Activated CD8-positive, alpha-beta memory T cell treated with anti-CD3 and anti-CD28 coated beads for 36 hours (primary cell): ENCODE data around the gene NOL9. TPM values are rescaled to one million over a fixed set of nuclear protein-coding genes. Genes with fewer than 3 reads are reported as not detected.
"Not testable (repeated sequence)": the region's sequence is repeated elsewhere in the genome, so short reads cannot be mapped to it uniquely, and the experiment has no call there.

ENCODE experiments used
- CTCF ChIA-PET: fragments of 350-600 bp; sonication (Branson Sonifier 250); formaldehyde crosslinking; loops from one replicate; lab custom pipeline; 2021; ENCODE audit warnings: antibody characterized with exemption; lab: Charles Lee
- POLR2A ChIA-PET: fragments of 350-600 bp; sonication (Branson Sonifier 250); formaldehyde crosslinking; loops from one replicate; lab custom pipeline; 2021; ENCODE audit warnings: antibody characterized with exemption; lab: Charles Lee
- total RNA-seq, 2 experiments: library from RNA; stranded (reverse); gene quantifications; one replicate each; pipeline ENCODE4 v1.2.3, GENCODE V29; 2021

The NOL9 gene
- total RNA-seq, 2 experiments from 2014 or later = 59.1 to 59.2 TPM

DNA sequence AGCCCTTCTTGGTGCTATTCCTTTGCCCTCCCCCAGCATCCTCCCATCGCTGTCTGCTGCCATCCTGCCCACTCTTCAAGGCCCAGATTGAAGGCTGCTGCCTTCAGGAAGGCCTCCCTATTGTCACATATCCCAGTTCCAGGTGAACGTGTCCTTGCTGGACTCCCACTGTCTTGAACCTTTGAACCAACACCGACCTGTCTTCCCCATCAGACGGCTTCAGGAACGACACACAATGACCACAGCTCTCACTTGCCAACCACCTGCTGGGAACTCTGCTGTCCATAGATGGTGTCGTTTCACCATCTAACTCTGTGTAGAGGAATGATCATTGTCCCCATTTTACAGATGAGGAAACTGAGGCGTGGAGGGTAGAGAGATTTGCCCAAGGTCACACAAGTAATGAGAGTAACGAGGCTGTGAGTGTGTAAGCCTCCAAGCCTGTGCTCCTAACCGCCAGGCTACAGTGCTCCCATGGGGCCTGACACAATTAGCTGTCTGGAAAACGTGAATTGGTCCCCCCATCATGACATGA, 53.0 kb downstream of the NOL9 start:
- CTCF ChIA-PET = interaction anchor here (1.1 kb wide), 1 partner anchor 11 kb away, joined by 4 read pairs; no protein-coding TSS in a partner anchor
- POLR2A ChIA-PET = no interaction called here

DNA sequence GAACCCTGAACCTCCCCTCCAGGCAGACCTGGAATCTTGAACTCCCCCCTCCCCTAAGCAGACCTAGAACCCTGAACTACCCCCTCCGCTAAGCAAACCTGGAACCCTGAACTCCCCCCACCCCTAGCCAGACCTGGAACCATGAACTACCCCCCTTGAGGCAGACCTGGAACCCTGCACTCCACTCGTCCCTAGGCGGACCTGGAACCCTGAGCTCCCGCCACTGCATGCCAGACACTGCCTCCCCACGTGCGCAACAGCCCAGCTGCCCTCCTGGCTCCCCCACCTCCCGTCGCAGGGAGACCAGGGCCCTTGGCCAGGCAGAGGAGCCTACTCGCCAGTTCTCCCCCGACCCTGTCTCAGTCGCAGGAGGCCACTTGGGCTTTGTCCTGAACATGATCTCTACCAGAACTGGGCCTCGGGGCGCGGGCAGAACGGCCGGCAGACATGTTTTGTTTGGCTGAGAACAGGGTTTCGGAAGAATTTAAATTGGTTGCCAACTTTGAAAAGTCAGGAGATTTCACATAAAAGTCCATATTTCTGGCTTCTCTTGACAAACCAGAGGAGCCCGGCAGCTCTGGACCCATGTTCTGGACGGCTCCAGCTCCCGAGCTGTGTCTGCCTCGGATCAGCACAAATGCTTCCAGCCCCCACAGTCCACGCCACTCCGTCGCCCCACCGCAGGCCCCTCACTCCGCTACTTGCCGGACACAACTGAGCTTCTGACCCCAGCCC, 53.6 kb downstream of the NOL9 start:
- POLR2A ChIA-PET = no interaction called here
- CTCF ChIA-PET = interaction anchor here (1.1 kb wide), 1 partner anchor 11 kb away, joined by 4 read pairs; no protein-coding TSS in a partner anchor

DNA sequence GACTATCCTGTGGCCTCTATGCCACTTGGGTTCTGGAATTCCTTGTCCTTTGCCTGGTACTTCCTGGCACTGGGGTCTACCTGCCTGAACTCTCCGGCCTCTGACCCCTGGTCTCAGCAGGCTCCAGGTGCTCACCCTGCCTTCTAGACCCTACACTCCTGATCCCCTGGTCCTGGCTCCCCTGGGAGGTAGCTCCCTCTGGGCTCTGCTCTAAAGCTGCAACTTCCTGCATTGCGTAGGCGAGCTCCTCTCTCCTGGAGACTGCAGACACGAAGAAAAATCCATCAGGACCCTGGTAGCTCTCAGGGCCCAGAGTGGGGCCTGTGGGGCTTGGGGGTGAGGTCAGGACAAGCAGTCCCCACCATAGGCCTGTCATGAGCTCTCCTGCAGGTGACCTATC, 55.0 kb downstream of the NOL9 start:
- ChIA-PET CTCF (interaction anchor here (1.0 to 2.0 kb wide), 3 partner anchors 9 to 252 kb away, joined by 3 to 6 read pairs (median 4); partner anchors contain the start of gene TAS1R1), POLR2A (no interaction called here)

DNA sequence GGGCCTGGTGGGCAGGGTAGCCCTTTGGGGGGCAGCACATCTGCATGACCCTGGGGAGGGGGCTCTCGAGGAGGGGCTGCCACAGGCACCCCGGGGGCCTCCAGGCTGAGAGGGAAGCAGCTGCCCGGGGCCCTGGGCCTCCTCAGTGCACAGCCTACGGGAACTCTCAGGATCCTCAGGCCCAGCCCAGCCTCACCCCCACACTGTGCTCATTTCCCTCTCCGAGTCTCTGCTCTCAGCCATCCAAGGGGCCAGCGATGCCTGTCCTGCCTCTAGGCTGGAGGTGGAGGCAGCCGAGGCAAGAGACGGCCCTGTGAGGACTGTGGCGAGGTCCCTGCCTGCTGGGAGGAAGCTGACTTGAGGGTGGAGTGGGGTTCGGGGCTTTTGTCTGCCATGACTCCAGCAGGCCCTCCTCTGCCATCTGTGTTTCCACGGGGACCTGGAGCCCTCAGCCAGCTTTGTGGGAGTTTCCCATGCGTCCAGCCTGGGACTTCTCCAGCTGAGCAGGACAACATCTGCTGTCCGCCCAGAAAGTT, 55.7 kb downstream of the NOL9 start:
- ChIA-PET POLR2A (no interaction called here), CTCF (interaction anchor here (1.0 to 2.0 kb wide), 5 partner anchors 9 to 252 kb away, joined by 3 to 5 read pairs (median 4); partner anchors contain the start of gene TAS1R1)

DNA sequence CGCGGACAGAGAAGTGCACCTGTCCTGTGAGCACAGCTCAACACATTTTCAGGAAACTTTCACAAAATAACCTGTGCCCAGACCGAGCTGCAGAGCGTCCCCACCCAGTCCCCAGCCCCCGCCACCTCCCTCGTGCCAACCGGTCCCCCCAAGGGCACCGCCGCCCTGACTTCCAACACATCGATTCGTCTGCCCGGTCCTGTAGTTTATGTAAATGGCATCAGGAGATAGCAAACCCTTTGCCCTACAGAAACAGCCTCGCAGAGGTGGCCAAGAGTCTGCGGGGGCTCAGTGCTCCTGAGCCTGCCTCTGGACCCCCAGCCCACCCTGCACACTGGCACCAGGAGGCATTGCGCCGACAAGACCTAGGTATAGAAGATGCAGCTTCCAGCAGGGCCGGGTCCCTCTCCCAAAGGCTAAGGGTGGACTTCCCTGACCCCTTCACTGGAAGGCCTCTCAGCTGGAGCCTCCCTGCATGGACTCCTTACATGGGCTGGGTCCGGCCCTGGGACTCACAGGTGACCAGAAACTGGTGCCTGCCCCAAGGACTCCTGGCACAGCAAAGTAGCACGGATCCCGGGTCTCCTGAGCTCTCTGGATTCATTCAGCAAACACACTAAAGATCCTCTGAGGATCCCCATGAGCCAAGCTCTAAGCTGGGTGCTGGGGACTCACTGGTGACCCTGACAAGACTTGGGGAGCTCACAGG, 56.3 kb downstream of the NOL9 start:
- ChIA-PET CTCF (interaction anchor here (1.0 to 2.0 kb wide), 4 partner anchors 8 to 251 kb away, joined by 3 to 5 read pairs (median 4); no protein-coding TSS in a partner anchor), POLR2A (no interaction called here)

DNA sequence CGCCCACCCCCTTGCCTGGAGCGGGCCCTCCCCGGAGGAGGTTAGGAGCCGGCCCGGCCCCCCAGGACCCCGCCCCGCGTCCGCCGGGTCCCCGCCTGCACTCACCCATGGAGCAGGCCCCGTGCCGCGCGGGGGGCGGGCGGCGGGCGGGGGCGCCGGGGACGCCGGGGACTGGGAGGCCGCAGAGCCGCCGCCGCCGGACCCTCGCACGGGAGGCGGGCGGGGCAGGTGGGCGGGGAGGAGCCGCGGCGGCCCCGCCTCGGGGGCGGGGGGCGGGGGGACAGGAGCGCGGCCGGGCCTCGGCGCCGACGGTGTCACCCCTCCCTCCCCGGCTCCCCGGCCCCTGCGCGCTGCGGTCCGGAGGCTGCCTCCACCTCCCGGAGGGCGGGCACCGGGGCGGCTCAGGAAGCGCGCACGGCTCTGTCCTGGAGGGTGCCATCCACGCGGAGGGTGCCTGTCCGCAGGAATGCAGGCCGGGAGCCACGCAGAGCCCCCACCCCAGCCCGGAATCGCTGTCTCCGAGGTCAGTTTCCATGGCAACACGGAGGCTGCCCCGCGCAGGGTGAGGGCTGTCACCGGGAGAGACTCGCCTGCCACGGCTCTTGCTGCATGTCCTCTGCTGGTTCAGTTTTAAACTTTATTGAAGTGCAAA, 57.0 kb downstream of the NOL9 start:
- ChIA-PET CTCF (interaction anchor here (1.0 to 1.7 kb wide), 2 partner anchors 7 to 57 kb away, joined by 3 to 5 read pairs; no protein-coding TSS in a partner anchor), POLR2A (no interaction called here)

DNA sequence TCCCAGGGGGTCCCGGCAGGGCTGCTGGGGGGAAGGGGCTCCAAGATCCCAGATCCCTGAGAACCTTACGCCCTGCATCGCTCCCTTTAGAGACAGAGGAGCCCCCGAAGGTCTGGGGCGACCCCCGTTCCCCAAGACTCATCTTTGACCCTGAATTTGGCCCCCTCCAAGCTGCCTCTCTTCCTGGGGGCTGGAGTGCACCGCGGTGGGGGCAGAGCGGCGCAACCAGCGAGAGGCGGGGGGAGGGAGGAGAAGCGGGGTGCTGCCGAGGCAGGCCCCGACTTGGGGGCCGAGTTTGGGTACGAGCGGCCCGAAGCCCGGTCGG, 57.5 kb downstream of the NOL9 start:
- POLR2A ChIA-PET = no interaction called here
- CTCF ChIA-PET = no interaction called here

DNA sequence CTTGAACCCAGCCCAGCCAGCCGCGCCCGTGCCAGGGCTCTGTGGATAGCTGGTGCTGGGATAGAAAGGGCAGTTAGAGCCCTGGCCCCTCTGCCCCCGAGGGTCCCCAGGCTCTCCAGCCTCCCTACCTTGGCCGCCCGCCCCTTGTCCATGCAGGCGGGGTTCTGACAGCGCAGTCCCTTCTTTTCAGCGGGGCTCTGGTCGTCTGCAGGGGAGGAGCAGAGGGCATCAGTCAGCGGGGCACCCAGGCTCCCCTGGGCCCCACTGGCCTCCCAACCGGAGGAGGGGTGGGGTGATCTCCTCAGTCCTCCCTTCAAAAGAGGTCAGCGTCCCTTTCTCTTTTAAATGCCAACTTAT, 58.0 kb downstream of the NOL9 start:
- POLR2A ChIA-PET = no interaction called here
- CTCF ChIA-PET = no interaction called here

DNA sequence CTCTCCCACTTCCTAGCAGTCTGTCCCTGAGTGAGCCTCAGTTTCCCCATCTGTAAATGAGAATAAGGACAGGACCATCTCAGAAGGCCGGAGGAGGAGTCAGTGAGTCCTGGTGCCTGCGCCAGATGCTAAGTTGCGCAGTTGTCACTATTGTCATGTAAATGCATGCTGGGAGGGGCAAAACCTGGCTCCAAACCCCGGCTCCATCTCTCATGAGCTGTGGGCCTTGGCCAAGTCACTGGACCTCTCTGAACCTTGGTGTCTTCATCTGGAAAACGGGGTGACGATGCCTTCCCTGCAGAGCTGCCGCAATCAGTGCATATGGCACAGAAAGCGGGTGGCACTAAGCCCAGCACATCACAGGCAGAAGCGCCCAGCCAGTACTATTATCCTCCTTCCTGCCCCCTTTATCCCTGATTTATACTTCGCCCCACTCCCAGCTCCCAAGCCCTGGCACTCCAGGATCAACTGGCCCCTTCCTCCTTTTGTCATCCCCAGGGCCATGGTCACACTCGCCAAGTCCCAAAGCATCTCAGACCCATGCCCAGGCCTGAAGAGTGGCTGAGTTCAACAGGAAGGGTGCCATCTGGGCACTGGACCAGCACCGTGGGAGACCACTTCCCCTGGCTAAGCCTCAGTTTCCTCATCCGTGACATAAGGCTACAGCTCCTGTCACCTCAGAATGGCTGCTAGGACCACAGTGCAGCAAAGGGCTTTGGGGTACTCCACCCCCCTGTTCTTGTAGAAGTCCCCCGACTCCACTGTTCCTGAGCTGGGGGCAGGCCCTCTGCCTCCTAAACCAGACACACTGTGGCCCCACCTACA, 58.6 kb downstream of the NOL9 start:
- ChIA-PET POLR2A (interaction anchor here (0.5 kb wide), 1 partner anchor 32 kb away, joined by 4 read pairs; no protein-coding TSS in a partner anchor), CTCF (interaction anchor here (0.6 to 1.2 kb wide), 3 partner anchors 9 to 256 kb away, joined by 3 to 7 read pairs (median 6); no protein-coding TSS in a partner anchor)

DNA sequence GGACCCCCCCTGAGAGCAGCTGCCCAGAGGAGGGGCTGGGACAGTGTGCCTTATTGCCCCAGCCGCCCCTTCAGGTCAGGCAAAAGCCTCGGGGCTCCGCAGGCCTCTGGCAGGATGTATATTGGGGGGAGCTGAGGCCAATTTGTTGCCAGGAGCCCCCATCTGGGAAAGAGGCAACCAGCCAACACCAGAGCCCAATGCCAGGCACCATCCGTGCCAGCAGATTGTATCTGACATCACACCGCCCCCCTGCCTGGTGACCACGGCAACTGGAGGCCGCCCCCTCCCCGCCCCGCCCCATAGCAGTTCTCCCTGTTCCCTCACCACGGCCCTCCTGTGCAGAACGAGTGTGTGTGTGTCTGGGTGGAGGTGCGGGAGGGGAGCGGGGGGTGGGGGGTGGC, 59.3 kb downstream of the NOL9 start:
- POLR2A ChIA-PET = no interaction called here
- CTCF ChIA-PET = interaction anchor here (0.8 to 1.5 kb wide), 3 partner anchors 9 to 59 kb away, joined by 3 to 7 read pairs (median 5); partner anchors contain the start of gene NOL9

DNA sequence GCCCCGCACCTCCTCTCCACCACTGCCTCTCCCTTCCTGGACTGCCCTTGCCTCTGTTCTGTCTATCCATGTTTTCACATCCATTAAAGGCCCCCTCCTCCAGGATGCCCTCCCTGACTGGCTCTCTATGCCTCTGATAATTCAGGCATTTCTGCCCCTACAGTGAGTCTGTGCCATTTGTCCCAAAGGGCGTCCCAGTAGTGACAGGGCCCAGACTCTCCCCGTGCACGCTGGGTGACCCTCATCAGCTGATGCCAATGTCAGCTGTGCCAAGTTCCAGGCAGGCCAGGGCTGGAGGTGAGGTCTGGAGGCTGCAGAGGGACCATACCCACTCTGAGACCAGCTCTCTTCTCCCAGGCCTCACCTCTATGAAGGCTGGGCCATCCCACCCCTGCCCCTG, 59.7 kb downstream of the NOL9 start:
- CTCF ChIA-PET = interaction anchor here (1.5 kb wide), 1 partner anchor 60 kb away, joined by 5 read pairs; the partner anchor contains the start of gene NOL9
- POLR2A ChIA-PET = no interaction called here

DNA sequence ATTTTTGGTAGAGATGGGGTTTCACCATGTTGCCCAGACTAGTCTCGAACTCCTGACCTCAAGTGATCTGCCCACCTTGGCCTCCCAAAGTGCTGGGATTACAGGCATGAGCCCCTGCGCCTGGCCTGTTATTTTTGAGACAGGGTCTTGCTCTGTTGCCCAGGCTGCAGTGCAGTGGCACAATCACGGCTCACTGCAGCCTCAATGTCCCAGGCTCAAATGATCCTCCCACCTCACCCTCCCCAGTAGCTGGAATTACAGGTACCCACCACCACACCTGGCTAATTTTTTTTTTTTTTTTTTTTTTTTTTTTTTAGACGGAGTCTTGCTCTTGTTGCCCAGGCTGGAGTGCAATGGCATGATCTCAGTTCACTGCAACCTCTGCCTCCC, 60.5 kb downstream of the NOL9 start:
- POLR2A ChIA-PET = not testable (repeated sequence)
- CTCF ChIA-PET = interaction anchor here (0.6 to 1.5 kb wide), 2 partner anchors 39 to 61 kb away, joined by 5 to 6 read pairs; partner anchors contain the start of gene NOL9

DNA sequence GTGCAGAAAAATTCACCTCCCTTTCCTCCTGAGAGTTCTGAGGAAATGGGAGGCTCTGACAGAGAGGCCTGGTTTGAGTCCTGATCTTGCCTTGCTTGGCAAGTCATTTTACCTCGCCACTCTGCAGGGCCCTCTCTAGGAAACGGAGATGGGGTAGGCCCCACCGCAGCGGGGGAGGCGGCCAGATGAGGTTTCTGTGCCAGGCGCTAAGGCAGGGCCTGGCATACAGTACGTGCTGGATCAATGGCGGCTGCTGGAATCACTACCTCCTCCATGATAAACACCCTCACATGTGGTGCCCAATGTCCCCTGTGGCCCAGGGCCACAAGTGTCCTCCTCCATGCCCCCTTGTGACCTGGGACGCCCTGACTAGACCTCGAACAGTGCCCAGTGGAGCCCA, 62.3 kb downstream of the NOL9 start:
- ChIA-PET CTCF (interaction anchor here (1.8 kb wide), 1 partner anchor 24 kb away, joined by 5 read pairs; no protein-coding TSS in a partner anchor), POLR2A (interaction anchor here (0.5 kb wide), 1 partner anchor 723 kb away, joined by 3 read pairs; no protein-coding TSS in a partner anchor)

DNA sequence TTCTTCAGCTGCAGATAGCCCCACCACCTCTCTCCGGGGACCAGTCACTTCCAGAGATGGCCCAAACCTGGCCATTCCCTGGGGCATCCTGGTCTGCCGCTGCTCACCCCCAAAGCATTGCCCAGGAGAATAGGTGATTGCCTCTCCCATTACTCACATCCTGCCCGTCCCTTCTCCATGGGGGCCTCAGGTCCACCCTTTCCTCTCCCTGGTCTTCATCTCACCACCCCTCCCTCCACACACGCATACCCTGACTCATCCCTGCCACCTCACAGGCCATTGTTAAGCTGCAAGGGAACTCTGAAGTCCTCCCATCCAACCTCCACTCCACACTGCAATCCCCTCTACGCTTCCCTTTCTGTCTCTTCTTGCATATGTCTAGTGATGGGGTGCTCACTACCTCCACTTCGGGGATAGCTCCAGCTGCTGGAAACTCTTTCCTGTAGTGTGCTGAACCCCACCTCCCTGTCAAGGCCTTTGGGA, 62.8 kb downstream of the NOL9 start, which contains the start of gene PLEKHG5:
PLEKHG5 (minus strand) TSS at position 188 of the 483 bp plus-strand sequence. CDS start 14,096 bp downstream, outside the sequence.
- POLR2A ChIA-PET = interaction anchor here (0.5 kb wide), 1 partner anchor 723 kb away, joined by 3 read pairs; no protein-coding TSS in a partner anchor

DNA sequence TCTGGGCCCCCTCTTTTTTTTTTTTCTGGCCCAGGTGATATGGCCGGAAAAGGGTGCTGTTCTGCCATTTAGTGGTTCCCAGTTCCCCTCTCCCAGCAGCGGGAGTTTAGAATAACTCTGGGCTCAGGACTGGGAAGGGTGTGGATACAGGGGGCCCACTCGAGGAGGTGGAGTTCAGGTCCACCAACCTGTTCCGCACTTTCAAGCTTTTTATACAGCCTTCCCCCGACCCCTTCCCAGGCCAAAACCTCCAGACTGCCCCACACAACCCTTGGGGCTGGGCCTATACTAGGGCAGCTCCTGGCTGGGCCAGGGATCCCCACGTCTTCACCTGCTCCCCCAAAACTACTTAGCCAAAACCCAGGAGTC, 63.2 kb downstream of the NOL9 start:
- CTCF ChIA-PET = interaction anchor here (1.0 to 3.8 kb wide), 9 partner anchors 9 to 153 kb away, joined by 3 to 21 read pairs (median 4); partner anchors contain the start of genes NOL9 and TAS1R1
- POLR2A ChIA-PET = no interaction called here

More for the DNA sequence above, 62.8 kb downstream of the NOL9 start, which contains the start of gene PLEKHG5:
- CTCF ChIA-PET = interaction anchor here (1.0 to 3.8 kb wide), 5 partner anchors 11 to 68 kb away, joined by 3 to 21 read pairs (median 4); partner anchors contain the start of genes NOL9 and TAS1R1

DNA sequence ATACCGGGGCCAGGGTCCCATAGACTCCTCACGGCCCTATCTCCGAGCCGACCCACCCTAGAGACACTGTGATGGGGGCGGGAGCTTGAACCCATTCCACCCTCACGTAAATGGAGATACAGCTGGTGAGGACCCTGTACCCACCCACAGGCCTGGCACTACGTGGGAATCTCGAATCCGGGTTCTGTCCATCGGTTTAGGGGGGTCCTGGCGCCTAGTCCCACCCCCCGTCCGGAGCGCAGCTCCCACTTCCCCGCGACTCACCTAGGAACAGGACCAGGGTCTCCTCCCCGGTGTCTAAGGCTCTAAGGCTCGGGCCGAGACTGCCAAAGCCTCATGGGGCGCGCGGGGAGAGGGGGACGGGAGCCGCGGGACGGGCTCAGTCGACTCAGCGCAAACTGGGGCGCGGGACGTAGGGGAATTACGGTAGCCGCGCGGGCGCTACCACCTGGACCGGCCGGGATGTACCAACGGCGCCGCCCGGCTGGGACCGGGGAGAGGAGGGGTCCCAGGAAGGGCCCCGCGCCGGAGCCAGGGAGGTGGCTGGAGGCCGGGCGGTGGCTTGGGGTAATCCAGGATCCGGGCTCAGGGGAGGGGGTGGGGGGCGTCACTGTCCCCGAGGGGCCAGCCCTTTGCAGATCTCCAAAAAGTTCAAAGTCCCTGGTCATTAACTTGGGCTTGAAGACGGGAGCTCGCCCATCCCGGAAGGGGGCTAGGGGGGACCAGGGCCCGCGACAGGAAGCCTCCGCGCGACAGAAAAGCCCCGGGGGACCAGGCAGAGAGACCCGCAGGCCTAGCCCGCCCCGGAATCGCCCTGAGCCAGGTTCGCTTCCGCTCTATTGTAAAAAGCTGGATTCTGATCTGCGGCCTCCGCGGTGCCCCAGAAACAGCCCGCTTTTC, 63.9 kb downstream of the NOL9 start:
- POLR2A ChIA-PET = no interaction called here
- CTCF ChIA-PET = interaction anchor here (0.7 to 3.8 kb wide), 27 partner anchors 8 to 463 kb away, joined by 3 to 21 read pairs (median 4); partner anchors contain the start of genes NOL9, RNF207 and TAS1R1
